K562 (cell line): ENCODE data around the gene BTBD18.

Source experiments
- CTCF ChIP-seq, 3 experiments: IDR thresholded peaks in 2 of 3; conservative IDR thresholded peaks in 1 of 3; 2 replicates each; pipeline ENCODE4 v1.5.1; 2011 to 2012; ENCODE audit warnings: low read length in 3 of 3, mild to moderate bottlenecking in 3 of 3, control low read depth in 2 of 3, improper control_type of control experiment in 1 of 3, inconsistent platforms in 1 of 3, low read depth in 1 of 3, mixed read lengths in 1 of 3, moderate library complexity in 1 of 3; ENCODE audit not compliant: insufficient read depth in 2 of 3
- CTCFL ChIP-seq: IDR thresholded peaks from 2 replicates; pipeline ENCODE4 v1.6.1; 2011; ENCODE audit warnings: borderline replicate concordance, low read depth, mild to moderate bottlenecking, moderate library complexity, low read length; ENCODE audit not compliant: insufficient read depth, poor library complexity, severe bottlenecking
- FOS ChIP-seq: IDR thresholded peaks from 3 replicates; pipeline ENCODE4 v1.6.1; 2011; ENCODE audit not compliant: insufficient read length; ENCODE audit errors: extremely low read depth
- HDAC6 ChIP-seq: IDR thresholded peaks from 2 replicates; pipeline ENCODE4 v1.6.1; 2012; ENCODE audit warnings: low read depth, mild to moderate bottlenecking, control low read depth, inconsistent platforms, low read length, moderate library complexity
- MAFK ChIP-seq: IDR thresholded peaks from 2 replicates; pipeline ENCODE4 v1.6.1; 2011; ENCODE audit warnings: low read length, improper control_type of control experiment
- MXI1 ChIP-seq: IDR thresholded peaks from 2 replicates; pipeline ENCODE4 v1.6.1; 2011; ENCODE audit warnings: low read depth, mild to moderate bottlenecking, improper control_type of control experiment, low read length
- NBN ChIP-seq: fragments of 450-650 bp; IDR thresholded peaks from 2 replicates; pipeline ENCODE4 v1.6.1; 2016; ENCODE audit warnings: low read depth, mild to moderate bottlenecking
- SUPT5H ChIP-seq: fragments of 450-650 bp; IDR thresholded peaks from 2 replicates; pipeline ENCODE4 v1.6.1; 2016
- ZBTB8A ChIP-seq: fragments of 450-650 bp; IDR thresholded peaks from 2 replicates; pipeline ENCODE4 v1.6.1; 2018; ENCODE audit warnings: mild to moderate bottlenecking, moderate library complexity; ENCODE audit not compliant: partially characterized antibody
- ZNF551 ChIP-seq: fragments of 250-450 bp; sonication (Bioruptor Pico); IDR thresholded peaks from 2 replicates; pipeline ENCODE4 v1.5.0; 2021; ENCODE audit warnings: mild to moderate bottlenecking, moderate library complexity
- ZNF639 ChIP-seq, 2 experiments: fragments of 200-800 bp in 1 of 2; sonication (Bioruptor generic) in 1 of 2; sonication (generic) in 1 of 2; formaldehyde crosslinking in 1 of 2; IDR thresholded peaks in 1 of 2; conservative IDR thresholded peaks in 1 of 2; 2 replicates each; pipeline versions ENCODE4 v1.5.0 to v1.6.1; 2016 to 2020; ENCODE audit warnings: missing compliant biosample characterization in 1 of 2, missing genetic modification characterization in 1 of 2, missing genetic modification reagents in 1 of 2
- ZNF695 ChIP-seq: fragments of 450-650 bp; formaldehyde crosslinking; IDR thresholded peaks from 2 replicates; pipeline ENCODE4 v1.4.0; 2020; ENCODE audit warnings: mild to moderate bottlenecking, moderate library complexity

- no peak for TF ChIP-seq ZBTB8A
- no peak for TF ChIP-seq HDAC6
- TF ChIP-seq SUPT5H: no peak
- TF ChIP-seq MXI1: no peak
- TF ChIP-seq FOS: no peak
- TF ChIP-seq CTCFL: no peak
- TF ChIP-seq CTCF (IDR thresholded peaks at IDR 0.05 in 2 of 3, conservative IDR thresholded peaks at IDR 0.05 in 1 of 3; ENCODE audit: insufficient read depth in 2 of 3, low read depth in 1 of 3, low read length in 3 of 3): no peak
- no peak for TF ChIP-seq ZNF639 (CRISPR knock-in tag; conservative IDR thresholded peaks at IDR 0.05 in 1 of 2, IDR thresholded peaks at IDR 0.05 in 1 of 2)
- no peak for TF ChIP-seq ZNF551 (CRISPR knock-in tag)
- TF ChIP-seq MAFK: no peak
- no peak for TF ChIP-seq ZNF695
- no peak for TF ChIP-seq NBN
Measured at GRCh38 chr11:57776031-57776521, 24.5 kb upstream of the BTBD18 start.
